ENCODE data around the gene COIL. TPM values are rescaled to one million over a fixed set of nuclear protein-coding genes. Genes with fewer than 3 reads are reported as not detected.
A peak's percentile ranks its signal among the peaks of the same experiment; 100 is the strongest.

The COIL gene
- total and polyA plus RNA-seq, 2 of the 13 experiments (the other 11 are each of a cell fraction or from before 2014, with no cell fraction given): 8.1 to 29.4 TPM

- no peak for TF ChIP-seq JDP2 (CRISPR knock-in tag; IDR thresholded peaks at IDR 0.05; ENCODE audit: borderline replicate concordance)
- peak; percentile 89; the same call in 1 of the 2 replicates for TF ChIP-seq CENPBD1 (CRISPR knock-in tag; IDR thresholded peaks at IDR 0.05; ENCODE audit: borderline replicate concordance, low read depth)
- no peak for TF ChIP-seq NFRKB (IDR thresholded peaks at IDR 0.05)
- TF ChIP-seq CENPX (CRISPR knock-in tag; IDR thresholded peaks at IDR 0.05): no peak
- peak; percentile 72 for TF ChIP-seq MAZ (IDR thresholded peaks at IDR 0.05; ENCODE audit: borderline replicate concordance, low read depth, low read length)
- peak; percentile 93 for TF ChIP-seq MAZ (CRISPR knock-in tag; IDR thresholded peaks at IDR 0.05; ENCODE audit: low read depth)
- no peak; the same call in 1 of the 2 replicates for TF ChIP-seq EED (CRISPR knock-in tag; IDR thresholded peaks at IDR 0.05)
- no peak for TF ChIP-seq ZNF256 (CRISPR knock-in tag; conservative IDR thresholded peaks at IDR 0.05)
- 0 out of 2 replicates have a peak, but pooled peaks have one; percentile 55 for TF ChIP-seq ZNF563 (CRISPR knock-in tag; IDR thresholded peaks at IDR 0.05)
- TF ChIP-seq TFAP4 (IDR thresholded peaks at IDR 0.05; ENCODE audit: borderline replicate concordance, low read depth): peak; percentile 33; the same call in 1 of the 2 replicates
- TF ChIP-seq ZNF205 (CRISPR knock-in tag; IDR thresholded peaks at IDR 0.05): peak; percentile 41; the same call in 1 of the 2 replicates
- TF ChIP-seq ZSCAN20 (CRISPR knock-in tag; IDR thresholded peaks at IDR 0.05; ENCODE audit: borderline replicate concordance): peak; percentile 41; the same call in 1 of the 2 replicates
- no peak for TF ChIP-seq NRL (CRISPR knock-in tag; IDR thresholded peaks at IDR 0.05; ENCODE audit: borderline replicate concordance)
- TF ChIP-seq ZBTB49 (CRISPR knock-in tag; IDR thresholded peaks at IDR 0.05; ENCODE audit: borderline replicate concordance): no peak
- peak; percentile 87; the same call in 1 of the 2 replicates for TF ChIP-seq NFE2L1 (CRISPR knock-in tag; IDR thresholded peaks at IDR 0.05; ENCODE audit: borderline replicate concordance)
- no peak for TF ChIP-seq SOX13 (IDR thresholded peaks at IDR 0.05)
- TF ChIP-seq SOX13 (CRISPR knock-in tag; conservative IDR thresholded peaks at IDR 0.05 in 1 of 2, IDR thresholded peaks at IDR 0.05 in 1 of 2): peak in 1 of 2 experiments; percentile 63; a peak in 1 of 4 replicates
- no peak for TF ChIP-seq POLR2AphosphoS2 (IDR thresholded peaks at IDR 0.05; ENCODE audit: low read depth, low read length)
- TF ChIP-seq HIVEP1 (CRISPR knock-in tag; IDR thresholded peaks at IDR 0.05): peak; percentile 60; the same call in 1 of the 2 replicates
- TF ChIP-seq REXO4 (CRISPR knock-in tag; IDR thresholded peaks at IDR 0.05; ENCODE audit: borderline replicate concordance): no peak
Measured at GRCh38 chr17:56913867-56914580, 46.8 kb downstream of the COIL start, which contains the start of gene TRIM25 (continued).
